Loucy (cell line): ENCODE results near the gene SMG6.

Experiments
- H2AFZ ChIP-seq: fragments of 200-600 bp; sonication (generic); 2 replicates; pipeline ENCODE4 v1.6.0; 2016; ENCODE audit warnings: antibody characterized with exemption, mild to moderate bottlenecking, low read length, moderate library complexity
- H3F3A ChIP-seq: fragments of 200-600 bp; 2 replicates; pipeline ENCODE4 v1.6.0; 2016; ENCODE audit warnings: antibody characterized with exemption, low read depth, mild to moderate bottlenecking
- H3K27me3 ChIP-seq: fragments of 200-600 bp; sonication (generic); 2 replicates; pipeline ENCODE4 v1.6.1; 2014; ENCODE audit warnings: low read length, mild to moderate bottlenecking; ENCODE audit not compliant: insufficient read depth, poor library complexity, severe bottlenecking
- H3K36me3 ChIP-seq: fragments of 200-600 bp; sonication (generic); 2 replicates; pipeline ENCODE4 v1.6.1; 2016; ENCODE audit warnings: low read length; ENCODE audit not compliant: insufficient read depth
- H3K4me1 ChIP-seq: fragments of 200-600 bp; sonication (generic); 2 replicates; pipeline ENCODE4 v1.5.1; 2014; ENCODE audit warnings: low read length, mild to moderate bottlenecking; ENCODE audit not compliant: insufficient read depth, poor library complexity, severe bottlenecking
- H3K4me2 ChIP-seq: fragments of 200-600 bp; sonication (generic); 2 replicates; pipeline ENCODE4 v1.6.0; 2014; ENCODE audit warnings: antibody characterized with exemption, low read length, low read depth, mild to moderate bottlenecking; ENCODE audit not compliant: poor library complexity, severe bottlenecking
- H3K4me3 ChIP-seq: fragments of 200-600 bp; sonication (generic); 2 replicates; pipeline ENCODE4 v1.5.1; 2014; ENCODE audit warnings: low read length, mild to moderate bottlenecking, mixed read lengths; ENCODE audit not compliant: poor library complexity, severe bottlenecking
- H3K79me2 ChIP-seq: fragments of 200-600 bp; sonication (generic); 2 replicates; pipeline ENCODE4 v1.6.1; 2014; ENCODE audit warnings: low read length; ENCODE audit not compliant: insufficient read depth
- H3K9ac ChIP-seq: fragments of 200-600 bp; sonication (generic); 2 replicates; pipeline ENCODE4 v1.6.0; 2014; ENCODE audit warnings: mild to moderate bottlenecking, low read depth, low read length, moderate library complexity; ENCODE audit not compliant: poor library complexity, severe bottlenecking
- H3K9me2 ChIP-seq: fragments of 200-600 bp; sonication (generic); replicated peaks from 2 replicates; pipeline ENCODE4 v1.6.1; 2016; ENCODE audit warnings: low read depth, low read length, mixed read lengths
- H3K9me3 ChIP-seq: fragments of 200-600 bp; sonication (generic); 2 replicates; pipeline ENCODE4 v1.6.1; 2014; ENCODE audit warnings: mild to moderate bottlenecking, antibody characterized with exemption, low read length, low read depth; ENCODE audit not compliant: insufficient read depth
- H4K20me1 ChIP-seq: fragments of 200-600 bp; sonication (generic); 2 replicates; pipeline ENCODE4 v1.6.0; 2014; ENCODE audit warnings: antibody characterized with exemption, low read length, mild to moderate bottlenecking; ENCODE audit not compliant: insufficient read depth, poor library complexity, severe bottlenecking
- CTCF ChIP-seq: fragments of 200-600 bp; sonication (generic); conservative IDR thresholded peaks from 2 replicates; pipeline ENCODE4 v1.5.1; 2014; ENCODE audit warnings: mild to moderate bottlenecking, antibody characterized with exemption, low read length
- EZH2phosphoT487 ChIP-seq: fragments of 200-600 bp; IDR thresholded peaks from 2 replicates; pipeline ENCODE4 v1.6.1; 2018; ENCODE audit warnings: antibody characterized with exemption, mild to moderate bottlenecking, moderate library complexity, borderline replicate concordance

SMG6 gene

GRCh38 chr17:2068519-2069051, 235.0 kb downstream of the SMG6 start:
- Histone ChIP-seq H3K27me3 (no peaks in the 10 kb centered on the region), H3F3A (no peaks in the 10 kb centered on the region), H2AFZ (no peak overlapping the region), H3K79me2 (no peaks in the 10 kb centered on the region), H3K4me3 (no peak overlapping the region), H3K9me3 (no peaks in the 10 kb centered on the region), H3K9me2 (no peaks in the 10 kb centered on the region), H3K36me3 (peaks cover 85% of the 10 kb centered on the region; the same call in 1 of the 2 replicates), H3K4me2 (no peak overlapping the region), H4K20me1 (no peaks in the 10 kb centered on the region), H3K4me1 (no peaks in the 10 kb centered on the region), H3K9ac (no peak overlapping the region)
- TF ChIP-seq CTCF (no peak), EZH2phosphoT487 (no peak)

GRCh38 chr17:2068031-2068518, 235.5 kb downstream of the SMG6 start:
- peaks cover 90% of the 10 kb centered on the region; the same call in 1 of the 2 replicates for H3K36me3 ChIP-seq
- H3K9me3 ChIP-seq = no peaks in the 10 kb centered on the region
- no peaks in the 10 kb centered on the region for H3F3A ChIP-seq
- H3K4me3 ChIP-seq = no peak overlapping the region
- H3K9ac ChIP-seq = no peak overlapping the region
- H3K27me3 ChIP-seq = no peaks in the 10 kb centered on the region
- H3K4me1 ChIP-seq = no peaks in the 10 kb centered on the region
- H3K4me2 ChIP-seq = no peak overlapping the region
- no peaks in the 10 kb centered on the region for H3K9me2 ChIP-seq
- no peaks in the 10 kb centered on the region for H4K20me1 ChIP-seq
- TF ChIP-seq CTCF (no peak), EZH2phosphoT487 (no peak)
- H3K79me2 ChIP-seq = no peaks in the 10 kb centered on the region
- H2AFZ ChIP-seq = no peak overlapping the region

- Histone ChIP-seq H3K9me3 (no peaks in the 10 kb centered on the region), H3K9me2 (no peaks in the 10 kb centered on the region), H3K27me3 (no peaks in the 10 kb centered on the region), H2AFZ (no peak overlapping the region), H3K36me3 (peaks cover 92% of the 10 kb centered on the region; the same call in 1 of the 2 replicates), H3K4me2 (no peak overlapping the region), H3K79me2 (no peaks in the 10 kb centered on the region), H3F3A (no peaks in the 10 kb centered on the region), H3K4me1 (no peaks in the 10 kb centered on the region), H4K20me1 (no peaks in the 10 kb centered on the region), H3K9ac (no peak overlapping the region), H3K4me3 (no peak overlapping the region)
- no peak for TF ChIP-seq CTCF
- no peak for TF ChIP-seq EZH2phosphoT487
These were observed 236.0 kb downstream of the SMG6 start for GRCh38 chr17:2067608-2068024.
